ENCODE results near the gene CATSPER3.
"Not testable (repeated sequence)": the region's sequence is repeated elsewhere in the genome, so short reads cannot be mapped to it uniquely, and the experiment has no call there.

The CATSPER3 gene

DNA sequence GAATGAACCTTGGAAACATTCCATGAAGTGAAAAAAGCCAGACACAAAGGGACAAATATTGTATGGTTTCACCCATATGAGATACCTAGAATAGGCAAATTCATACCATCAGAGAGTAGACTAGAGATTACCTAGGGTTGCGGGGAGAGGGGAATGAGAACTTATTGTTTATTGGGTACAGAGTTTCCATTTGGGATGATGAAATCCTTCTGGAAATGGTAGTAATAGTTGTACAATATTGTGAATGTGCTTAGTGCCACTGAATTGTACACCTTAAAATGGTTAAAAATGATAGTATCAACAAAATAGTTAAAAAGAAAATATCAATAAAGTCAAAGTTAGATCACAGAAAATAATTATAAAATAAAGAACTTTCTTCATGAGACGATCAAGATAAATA lies 25.5 kb downstream of the CATSPER3 start:
- DNase-seq (ENCODE audit: low spot score), result no peak
- TF ChIP-seq, protein P1, sequence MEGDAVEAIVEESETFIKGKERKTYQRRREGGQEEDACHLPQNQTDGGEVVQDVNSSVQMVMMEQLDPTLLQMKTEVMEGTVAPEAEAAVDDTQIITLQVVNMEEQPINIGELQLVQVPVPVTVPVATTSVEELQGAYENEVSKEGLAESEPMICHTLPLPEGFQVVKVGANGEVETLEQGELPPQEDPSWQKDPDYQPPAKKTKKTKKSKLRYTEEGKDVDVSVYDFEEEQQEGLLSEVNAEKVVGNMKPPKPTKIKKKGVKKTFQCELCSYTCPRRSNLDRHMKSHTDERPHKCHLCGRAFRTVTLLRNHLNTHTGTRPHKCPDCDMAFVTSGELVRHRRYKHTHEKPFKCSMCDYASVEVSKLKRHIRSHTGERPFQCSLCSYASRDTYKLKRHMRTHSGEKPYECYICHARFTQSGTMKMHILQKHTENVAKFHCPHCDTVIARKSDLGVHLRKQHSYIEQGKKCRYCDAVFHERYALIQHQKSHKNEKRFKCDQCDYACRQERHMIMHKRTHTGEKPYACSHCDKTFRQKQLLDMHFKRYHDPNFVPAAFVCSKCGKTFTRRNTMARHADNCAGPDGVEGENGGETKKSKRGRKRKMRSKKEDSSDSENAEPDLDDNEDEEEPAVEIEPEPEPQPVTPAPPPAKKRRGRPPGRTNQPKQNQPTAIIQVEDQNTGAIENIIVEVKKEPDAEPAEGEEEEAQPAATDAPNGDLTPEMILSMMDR (IDR thresholded peaks at IDR 0.05; ENCODE audit: extremely low read depth, missing control alignments), result no peak

- DNase-seq (ENCODE audit: low spot score), result no peak
- TF ChIP-seq, protein P1 (IDR thresholded peaks at IDR 0.05; ENCODE audit: extremely low read depth, missing control alignments), result no peak
Measured at GRCh38 chr5:134994560-134995156, 27.0 kb downstream of the CATSPER3 start.

- no peak for DNase-seq (ENCODE audit: low spot score)
- TF ChIP-seq, protein P1 (IDR thresholded peaks at IDR 0.05; ENCODE audit: extremely low read depth, missing control alignments), result no peak
Measured at GRCh38 chr5:134995850-134996402, 28.2 kb downstream of the CATSPER3 start.

DNA sequence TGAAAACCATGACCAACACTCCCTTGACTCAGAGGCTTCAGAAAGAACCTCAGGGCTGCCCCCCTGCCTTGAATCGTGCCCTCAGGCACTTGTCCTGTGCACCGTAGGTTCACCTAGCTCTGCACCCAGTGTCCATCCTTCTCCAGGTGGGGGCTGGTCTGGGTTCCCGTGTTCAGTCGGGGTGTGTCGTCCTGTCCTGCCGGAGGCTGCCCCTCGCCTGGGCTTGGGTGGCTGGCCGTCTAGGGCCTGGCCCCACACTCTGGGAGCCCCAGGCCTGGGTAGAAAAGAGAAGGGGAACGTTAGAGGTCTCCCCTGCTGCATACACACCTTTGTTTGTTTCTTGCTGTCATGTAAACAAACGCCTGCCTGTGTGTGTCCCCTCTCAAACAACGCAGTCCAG lies 29.3 kb downstream of the CATSPER3 start:
- no peak for DNase-seq (ENCODE audit: low spot score)
- TF ChIP-seq, protein P1 (IDR thresholded peaks at IDR 0.05; ENCODE audit: extremely low read depth, missing control alignments), result no peak

- not testable (repeated sequence) for DNase-seq (ENCODE audit: low spot score)
Measured at GRCh38 chr5:134998068-134998467, 30.4 kb downstream of the CATSPER3 start.

GRCh38 chr5:135004376-135004775 lies 36.7 kb downstream of the CATSPER3 start:
- TF ChIP-seq, protein P1 (IDR thresholded peaks at IDR 0.05; ENCODE audit: extremely low read depth, missing control alignments), result no peak
- DNase-seq (ENCODE audit: low spot score), result peak; percentile 2

- TF ChIP-seq, protein P1 (IDR thresholded peaks at IDR 0.05; ENCODE audit: extremely low read depth, missing control alignments), result no peak
- peak; percentile 2 for DNase-seq (ENCODE audit: low spot score)
Measured at GRCh38 chr5:135005076-135005475, 37.4 kb downstream of the CATSPER3 start.

DNA sequence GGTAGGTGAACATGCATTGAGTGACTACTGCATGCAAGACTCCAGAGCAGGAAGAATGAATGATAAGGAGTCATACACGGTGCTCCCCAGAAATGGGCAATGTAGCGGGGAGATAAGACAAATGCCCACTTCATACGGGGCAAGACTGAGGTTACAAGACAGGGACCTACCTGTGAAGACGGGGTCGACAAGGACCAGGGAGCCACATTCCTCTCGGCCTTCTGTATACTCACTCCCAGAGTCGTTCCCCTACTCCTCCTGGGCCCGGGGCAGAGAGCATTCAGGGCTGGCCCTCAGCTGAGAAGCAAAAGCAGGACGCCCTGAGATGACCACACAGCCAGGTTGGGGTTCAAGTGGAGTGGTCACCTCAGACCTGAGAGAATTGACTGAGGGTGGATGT lies 39.6 kb downstream of the CATSPER3 start:
- TF ChIP-seq, protein P1 (IDR thresholded peaks at IDR 0.05; ENCODE audit: extremely low read depth, missing control alignments), result no peak
- DNase-seq (ENCODE audit: low spot score), result no peak
